H9 (cell line): ENCODE data around the gene AFF4. TPM values are rescaled to one million over a fixed set of nuclear protein-coding genes. Genes with fewer than 3 reads are reported as not detected.

Experiments
- DNase-seq: peaks from one replicate; pipeline ENCODE4 v3.0.0-alpha.2; 2017
- H2AFZ ChIP-seq: one replicate; pipeline ENCODE4 v1.6.1; 2013; ENCODE audit warnings: mild to moderate bottlenecking, low read length, control low read depth, moderate library complexity
- H2AK5ac ChIP-seq: 2 replicates; pipeline ENCODE4 v1.6.1; 2013; ENCODE audit warnings: low read length, control low read depth, mixed read lengths; ENCODE audit not compliant: insufficient read length
- H2BK120ac ChIP-seq: one replicate; pipeline ENCODE4 v1.6.1; 2013; ENCODE audit warnings: low read depth, mild to moderate bottlenecking, low read length, control low read depth, inconsistent platforms; ENCODE audit not compliant: poor library complexity, severe bottlenecking
- H2BK12ac ChIP-seq: 2 replicates; pipeline ENCODE4 v1.6.1; 2013; ENCODE audit warnings: low read length, control low read depth, mixed read lengths, low read depth; ENCODE audit not compliant: insufficient read length
- H2BK15ac ChIP-seq: 2 replicates; pipeline ENCODE4 v1.6.1; 2013; ENCODE audit warnings: low read depth, low read length, control low read depth
- H2BK20ac ChIP-seq: one replicate; pipeline ENCODE4 v1.6.1; 2013; ENCODE audit warnings: low read depth, mild to moderate bottlenecking, low read length, control low read depth, inconsistent platforms; ENCODE audit not compliant: poor library complexity, severe bottlenecking
- H2BK5ac ChIP-seq: 2 replicates; pipeline ENCODE4 v1.6.1; 2013; ENCODE audit warnings: low read length, control low read depth, mixed read lengths; ENCODE audit not compliant: insufficient read length
- H3K14ac ChIP-seq: 2 replicates; pipeline ENCODE4 v1.6.1; 2013; ENCODE audit warnings: low read length, control low read depth; ENCODE audit not compliant: insufficient read depth
- H3K18ac ChIP-seq: 2 replicates; pipeline ENCODE4 v1.6.1; 2013; ENCODE audit warnings: low read depth, mild to moderate bottlenecking, mixed read lengths, low read length, control low read depth; ENCODE audit not compliant: insufficient read length
- H3K23ac ChIP-seq: 2 replicates; pipeline ENCODE4 v1.6.1; 2013; ENCODE audit warnings: low read length, control low read depth, mixed read lengths, low read depth; ENCODE audit not compliant: insufficient read length
- H3K23me2 ChIP-seq: 2 replicates; pipeline ENCODE4 v1.6.1; 2013; ENCODE audit warnings: low read depth, mild to moderate bottlenecking, mixed read lengths, low read length, control low read depth; ENCODE audit not compliant: insufficient read length, poor library complexity, severe bottlenecking
- H3K27ac ChIP-seq: 2 replicates; pipeline ENCODE4 v1.5.1; 2013; ENCODE audit warnings: low read length, control low read depth, mixed read lengths, low read depth; ENCODE audit not compliant: insufficient read length
- H3K27me3 ChIP-seq: 2 replicates; pipeline ENCODE4 v1.6.1; 2013; ENCODE audit warnings: low read length, control low read depth, inconsistent platforms; ENCODE audit not compliant: insufficient read depth
- H3K4ac ChIP-seq: 2 replicates; pipeline ENCODE4 v1.6.1; 2013; ENCODE audit warnings: low read depth, mild to moderate bottlenecking, control low read depth, inconsistent platforms, low read length, moderate library complexity
- H3K4me1 ChIP-seq: 2 replicates; pipeline ENCODE4 v1.6.1; 2013; ENCODE audit warnings: low read length, control low read depth, inconsistent platforms; ENCODE audit not compliant: insufficient read depth
- H3K4me2 ChIP-seq: 2 replicates; pipeline ENCODE4 v1.6.1; 2013; ENCODE audit warnings: low read length, control low read depth, mixed read lengths; ENCODE audit not compliant: insufficient read length, insufficient read depth
- H3K56ac ChIP-seq: 2 replicates; pipeline ENCODE4 v1.6.1; 2013; ENCODE audit warnings: low read depth, mild to moderate bottlenecking, mixed read lengths, low read length, control low read depth; ENCODE audit not compliant: insufficient read length
- H3K79me1 ChIP-seq: 2 replicates; pipeline ENCODE4 v1.6.1; 2013; ENCODE audit warnings: low read depth, mild to moderate bottlenecking, moderate library complexity, low read length, control low read depth, inconsistent platforms; ENCODE audit not compliant: insufficient read depth, poor library complexity, severe bottlenecking
- H3K79me2 ChIP-seq: 2 replicates; pipeline ENCODE4 v1.6.1; 2013; ENCODE audit warnings: low read length, control low read depth, inconsistent platforms; ENCODE audit not compliant: insufficient read depth
- H3K9ac ChIP-seq: 2 replicates; pipeline ENCODE4 v1.6.1; 2013; ENCODE audit warnings: low read length, control low read depth, mixed read lengths; ENCODE audit not compliant: insufficient read length; ENCODE audit errors: extremely low read depth
- H3K9me3 ChIP-seq: one replicate; pipeline ENCODE4 v1.6.1; 2013; ENCODE audit warnings: low read depth, low read length, inconsistent platforms; ENCODE audit not compliant: control insufficient read depth
- H3T11ph ChIP-seq: one replicate; pipeline ENCODE4 v1.6.1; 2013; ENCODE audit warnings: mild to moderate bottlenecking, low read length, control low read depth, inconsistent platforms
- H4K20me1 ChIP-seq: one replicate; pipeline ENCODE4 v1.6.1; 2013; ENCODE audit not compliant: control insufficient read depth, insufficient read length, insufficient read depth
- H4K5ac ChIP-seq: 2 replicates; pipeline ENCODE4 v1.6.1; 2013; ENCODE audit warnings: low read depth, mild to moderate bottlenecking, mixed read lengths, low read length, control low read depth; ENCODE audit not compliant: insufficient read length
- H4K8ac ChIP-seq: replicated peaks from 2 replicates; pipeline ENCODE4 v1.6.1; 2013; ENCODE audit warnings: low read length, control low read depth, mixed read lengths, low read depth; ENCODE audit not compliant: insufficient read length
- H4K91ac ChIP-seq: 2 replicates; pipeline ENCODE4 v1.6.1; 2013; ENCODE audit warnings: low read depth, mild to moderate bottlenecking, moderate library complexity, mixed read lengths, low read length, control low read depth; ENCODE audit not compliant: insufficient read length
- H3K27ac Mint-ChIP-seq, 3 experiments: 2 replicates in 2 of 3; 3 replicates in 1 of 3; pipeline ENCODE4 v1.8.0; 2020 to 2021; ENCODE audit warnings: mixed read lengths in 3 of 3, mild to moderate bottlenecking in 1 of 3, moderate library complexity in 1 of 3
- H3K27me3 Mint-ChIP-seq: 2 replicates; pipeline ENCODE4 v1.8.0; 2021; ENCODE audit warnings: low read depth, mild to moderate bottlenecking, moderate library complexity, mixed read lengths
- H3K36me3 Mint-ChIP-seq, 3 experiments: 2 replicates in 2 of 3; 3 replicates in 1 of 3; pipeline ENCODE4 v1.8.0; 2020 to 2021; ENCODE audit warnings: low read depth in 3 of 3, mixed read lengths in 3 of 3; ENCODE audit not compliant: insufficient read depth in 1 of 3
- H3K4me1 Mint-ChIP-seq, 2 experiments: 2 replicates each; pipeline ENCODE4 v1.8.0; 2020; ENCODE audit warnings: mixed read lengths in 2 of 2
- H3K4me3 Mint-ChIP-seq, 2 experiments: 2 replicates in 1 of 2; 3 replicates in 1 of 2; pipeline ENCODE4 v1.8.0; 2020 to 2021; ENCODE audit warnings: mild to moderate bottlenecking in 2 of 2, mixed read lengths in 2 of 2, moderate library complexity in 1 of 2
- H3K9me3 Mint-ChIP-seq, 2 experiments: 2 replicates in 1 of 2; 3 replicates in 1 of 2; pipeline ENCODE4 v1.8.0; 2020; ENCODE audit warnings: mild to moderate bottlenecking in 2 of 2, mixed read lengths in 2 of 2, moderate library complexity in 1 of 2
- CTCF ChIP-seq: fragments of 200-600 bp; sonication (generic); conservative IDR thresholded peaks from 3 replicates; pipeline ENCODE4 v1.8.0; 2021; ENCODE audit warnings: antibody characterized with exemption, mild to moderate bottlenecking
- WGBS: extraction: QIAGEN DNeasy Blood & Tissue Kit; methylation state at CpG from one replicate; pipeline ENCODE4 v1.1.7; 2013; ENCODE audit warnings: missing lambda C conversion rate, low lambda C conversion rate, mixed read lengths; ENCODE audit not compliant: insufficient read length; ENCODE audit errors: extremely low coverage; 5-methylcytosine and 5-hydroxymethylcytosine counted together
- total RNA-seq: library from RNA; stranded (reverse); gene quantifications from 2 replicates; pipeline ENCODE4 v1.2.1, GENCODE V29; 2021

Gene AFF4
- total RNA-seq, 1 experiment from 2014 or later: 73.2 TPM

GRCh38 chr5:132849347-132849746 lies 114.1 kb downstream of the AFF4 start:
- H2BK120ac ChIP-seq: no peak overlapping the region
- no peak overlapping the region for H3K27ac ChIP-seq
- no peak for DNase-seq
- no peak overlapping the region for H3K14ac ChIP-seq
- H3K23me2 ChIP-seq: no peaks in the 10 kb centered on the region
- no peak overlapping the region for H3K56ac ChIP-seq
- no peak overlapping the region for H4K8ac ChIP-seq
- no peak overlapping the region for H2BK5ac ChIP-seq
- H3K27ac Mint-ChIP-seq: no peak overlapping the region
- H3K27me3 ChIP-seq: no peaks in the 10 kb centered on the region
- TF ChIP-seq CTCF: no peak
- H3T11ph ChIP-seq: no peak overlapping the region
- H3K4me3 Mint-ChIP-seq: no peak overlapping the region
- H3K79me1 ChIP-seq: no peaks in the 10 kb centered on the region
- H2BK20ac ChIP-seq: no peak overlapping the region
- H2AFZ ChIP-seq: no peak overlapping the region
- no peak overlapping the region for H2BK15ac ChIP-seq
- H3K9me3 Mint-ChIP-seq: no peaks in the 10 kb centered on the region
- H3K23ac ChIP-seq: no peak overlapping the region
- H3K9me3 ChIP-seq: no peaks in the 10 kb centered on the region
- peaks cover 3% of the 10 kb centered on the region in 2 experiments; a peak in 3 of 4 replicates for H3K4me1 Mint-ChIP-seq
- H4K91ac ChIP-seq: no peak overlapping the region
- H3K79me2 ChIP-seq: no peaks in the 10 kb centered on the region
- no CpG with 5 or more reads among the region's 1 CpG for WGBS
- H3K4me1 ChIP-seq: no peaks in the 10 kb centered on the region
- H3K36me3 Mint-ChIP-seq: no peaks in the 10 kb centered on the region
- H4K20me1 ChIP-seq: no peaks in the 10 kb centered on the region
- no peak overlapping the region for H2BK12ac ChIP-seq
- no peak overlapping the region for H3K9ac ChIP-seq
- H3K4ac ChIP-seq: no peak overlapping the region
- H4K5ac ChIP-seq: no peak overlapping the region
- H3K18ac ChIP-seq: no peak overlapping the region
- H3K4me2 ChIP-seq: no peak overlapping the region
- no peak overlapping the region for H2AK5ac ChIP-seq
- H3K27me3 Mint-ChIP-seq: no peaks in the 10 kb centered on the region
